Transverse colon (tissue), 4 donors: ENCODE results near the gene AQP12A. TPM values are rescaled to one million over a fixed set of nuclear protein-coding genes. Genes with fewer than 3 reads are reported as not detected.

Experiments used
- DNase-seq: peaks from one replicate; pipeline ENCODE4 v3.0.0-alpha.2; 2019
- H3K27ac ChIP-seq, 4 donors: fragments of 200-600 bp; sonication (generic); 2 replicates each; pipeline ENCODE4 v1.5.1; 2016 to 2018; ENCODE audit warnings: inconsistent platforms in 4 of 4
- H3K27me3 ChIP-seq: fragments of 200-600 bp; sonication (generic); 2 replicates; pipeline ENCODE4 v1.5.1; 2017; ENCODE audit warnings: inconsistent platforms
- H3K36me3 ChIP-seq, 4 donors: fragments of 200-600 bp; sonication (generic); 2 replicates each; pipeline ENCODE4 v1.5.1; 2017 to 2019; ENCODE audit warnings: inconsistent platforms in 4 of 4
- H3K4me1 ChIP-seq, 4 donors: fragments of 200-600 bp; sonication (generic); 2 replicates each; pipeline ENCODE4 v1.5.1; 2017 to 2020; ENCODE audit warnings: inconsistent platforms in 4 of 4
- H3K4me3 ChIP-seq, 4 donors: fragments of 200-600 bp; sonication (generic); 1 replicate in 1 of 4; 2 replicates in 3 of 4; pipeline versions ENCODE4 v1.5.1 to v1.6.1; 2017 to 2019; ENCODE audit warnings: inconsistent platforms in 4 of 4
- H3K9me3 ChIP-seq, 2 donors: fragments of 200-600 bp; sonication (generic); 2 replicates each; pipeline ENCODE4 v1.5.1; 2017 to 2019; ENCODE audit warnings: inconsistent platforms in 2 of 2
- CTCF ChIP-seq, 5 experiments: fragments of 200-600 bp in 3 of 5; fragments of 450-650 bp in 2 of 5; sonication (generic) in 3 of 5; IDR thresholded peaks; 1 replicate in 2 of 5; 2 replicates in 3 of 5; pipeline ENCODE4 v1.5.1; 2016 to 2017; ENCODE audit warnings: antibody characterized with exemption in 5 of 5, inconsistent platforms in 3 of 5, mild to moderate bottlenecking in 2 of 5, moderate library complexity in 1 of 5
- EP300 ChIP-seq: sonication (generic); formaldehyde crosslinking; IDR thresholded peaks from one replicate; pipeline ENCODE4 v1.6.1; 2017; ENCODE audit warnings: antibody characterized with exemption, low read depth
- POLR2A ChIP-seq: fragments of 450-650 bp; IDR thresholded peaks from one replicate; pipeline ENCODE4 v1.6.1; 2016; ENCODE audit warnings: antibody characterized with exemption, mild to moderate bottlenecking, moderate library complexity
- POLR2AphosphoS5 ChIP-seq, 3 donors: sonication (generic); formaldehyde crosslinking; IDR thresholded peaks; one replicate each; pipeline ENCODE4 v1.6.1; 2016; ENCODE audit warnings: antibody characterized with exemption in 3 of 3
- WGBS, 2 donors: methylation state at CpG; one replicate each; pipeline ENCODE4 v1.1.5; 2018; ENCODE audit warnings: low coverage in 1 of 2; 5-methylcytosine and 5-hydroxymethylcytosine counted together
- in situ Hi-C, 4 donors: fragments of 200-750 bp; cut with MboI; loops; one replicate each; pipeline versions ENCODE4 v1.15.0 to v1.15.1; 2017; ENCODE audit warnings: low sequenced_read_pairs in 3 of 4, low pct_ligation_motif_present in 1 of 4, low pct_unique_long_range_greater_than_20kb in 1 of 4
- intact Hi-C: fragments of 100-400 bp; cut with DNase I; formaldehyde crosslinking; loops from one replicate; pipeline ENCODE4 v1.15.1; 2023; ENCODE audit warnings: low total_unique reads
- total RNA-seq, 4 donors: library from RNA; depleted of rRNA; stranded (reverse); fragments of >200 nt; gene quantifications; one replicate each; pipeline ENCODE4 v1.1.0, GENCODE V29; 2016

AQP12A gene
- total RNA-seq, 4 donors from 2014 or later, result not detected

GRCh38 chr2:240713928-240714746 is 22.5 kb downstream of the AQP12A start:
- Histone ChIP-seq H3K27me3 (peaks cover 5% of the 10 kb centered on the region), H3K27ac (no peak overlapping the region), H3K4me3 (no peak overlapping the region), H3K36me3 (no peaks in the 10 kb centered on the region), H3K4me1 (no peaks in the 10 kb centered on the region), H3K9me3 (no peaks in the 10 kb centered on the region)
- in situ Hi-C loops (loop anchor here in 2 of 4 donors (25.0 kb wide), 1 partner anchor 202 kb away; no protein-coding TSS in a partner anchor), intact Hi-C loops (no loop called here)
- no peak for DNase-seq
- TF ChIP-seq POLR2AphosphoS5 (IDR thresholded peaks at IDR 0.05) (no peak), CTCF (IDR thresholded peaks at IDR 0.05) (no peak), EP300 (no peak), POLR2A (no peak)
- 78% methylated on average over 23 of the region's 26 CpGs; no CpG with 5 or more reads in 1 of the 2 donors for WGBS, 2 donors

GRCh38 chr2:240714747-240715725 is 23.4 kb downstream of the AQP12A start:
- no peaks in the 10 kb centered on the region for H3K9me3 ChIP-seq
- H3K4me3 ChIP-seq, result no peak overlapping the region
- in situ Hi-C loops (loop anchor here in 2 of 4 donors (25.0 kb wide), 1 partner anchor 203 kb away; no protein-coding TSS in a partner anchor), intact Hi-C loops (no loop called here)
- TF ChIP-seq CTCF (IDR thresholded peaks at IDR 0.05) (no peak), POLR2A (no peak), EP300 (no peak)
- H3K27me3 ChIP-seq, result peaks cover under 1% of the 10 kb centered on the region
- no peak for DNase-seq
- no peaks in the 10 kb centered on the region for H3K4me1 ChIP-seq
- no peaks in the 10 kb centered on the region for H3K36me3 ChIP-seq
- no peak overlapping the region for H3K27ac ChIP-seq
- 78% methylated on average over 18 of the region's 23 CpGs; no CpG with 5 or more reads in 1 of the 2 donors for WGBS, 2 donors

GRCh38 chr2:240716130-240716798 is 24.6 kb downstream of the AQP12A start:
- H3K4me1 ChIP-seq, result no peaks in the 10 kb centered on the region
- no peaks in the 10 kb centered on the region for H3K9me3 ChIP-seq
- TF ChIP-seq POLR2A (no peak), CTCF (IDR thresholded peaks at IDR 0.05) (no peak), POLR2AphosphoS5 (IDR thresholded peaks at IDR 0.05) (no peak), EP300 (no peak)
- H3K36me3 ChIP-seq, result no peaks in the 10 kb centered on the region
- no peak for DNase-seq
- WGBS, 2 donors, result 90 to 91% methylated on average over 2 to 23 of the region's 23 CpGs
- no peaks in the 10 kb centered on the region for H3K27me3 ChIP-seq
- in situ Hi-C loops (loop anchor here in 2 of 4 donors (25.0 kb wide), 1 partner anchor 204 kb away; no protein-coding TSS in a partner anchor), intact Hi-C loops (no loop called here)
- H3K27ac ChIP-seq, result no peak overlapping the region
- no peak overlapping the region for H3K4me3 ChIP-seq
